HepG2 (cell line): Measurements from ENCODE around the gene ZNF451. TPM values are rescaled to one million over a fixed set of nuclear protein-coding genes. Genes with fewer than 3 reads are reported as not detected.

Experiments
- AHR ChIP-seq: IDR thresholded peaks from 2 replicates; pipeline ENCODE4 v1.6.1; 2018; ENCODE audit warnings: missing genetic modification reagents, missing compliant biosample characterization
- ATF4 ChIP-seq, 2 experiments: fragments of 450-650 bp in 1 of 2; sonication (generic) in 1 of 2; formaldehyde crosslinking; IDR thresholded peaks; 2 replicates each; pipeline versions ENCODE4 v1.5.0 to v1.8.0; 2020 to 2022; ENCODE audit warnings: mild to moderate bottlenecking in 1 of 2, missing genetic modification reagents in 1 of 2
- CREBL2 ChIP-seq: sonication (generic); formaldehyde crosslinking; IDR thresholded peaks from 2 replicates; pipeline ENCODE4 v1.8.1; 2023; ENCODE audit warnings: missing genetic modification reagents, mild to moderate bottlenecking, borderline replicate concordance
- ERF ChIP-seq: IDR thresholded peaks from 2 replicates; pipeline ENCODE4 v1.6.1; 2018; ENCODE audit warnings: missing biosample characterization, missing genetic modification reagents
- FOXK2 ChIP-seq: fragments of 450-650 bp; IDR thresholded peaks from 2 replicates; pipeline ENCODE4 v1.6.1; 2016
- GPN1 ChIP-seq: sonication (generic); formaldehyde crosslinking; IDR thresholded peaks from 2 replicates; pipeline ENCODE4 v1.5.1; 2020; ENCODE audit warnings: missing genetic modification reagents, borderline replicate concordance
- KLF12 ChIP-seq: sonication (generic); formaldehyde crosslinking; IDR thresholded peaks from 2 replicates; pipeline ENCODE4 v1.4.0; 2020; ENCODE audit warnings: missing genetic modification reagents, borderline replicate concordance
- NAIF1 ChIP-seq: sonication (generic); formaldehyde crosslinking; IDR thresholded peaks from 2 replicates; pipeline ENCODE4 v1.5.0; 2020; ENCODE audit warnings: mild to moderate bottlenecking, missing genetic modification reagents, borderline replicate concordance
- RCOR2 ChIP-seq: IDR thresholded peaks from 2 replicates; pipeline ENCODE4 v1.6.1; 2016; ENCODE audit warnings: missing biosample characterization, missing genetic modification reagents
- SATB2 ChIP-seq: sonication (generic); formaldehyde crosslinking; IDR thresholded peaks from 2 replicates; pipeline ENCODE4 v1.5.0; 2020; ENCODE audit warnings: missing genetic modification reagents
- SUZ12 ChIP-seq: fragments of 150-350 bp; IDR thresholded peaks from 2 replicates; pipeline ENCODE4 v1.6.1; 2014; ENCODE audit warnings: low read depth, low read length
- THRA ChIP-seq: sonication (generic); formaldehyde crosslinking; IDR thresholded peaks from 2 replicates; pipeline ENCODE4 v1.4.0; 2020; ENCODE audit warnings: missing genetic modification reagents, borderline replicate concordance
- ZBTB14 ChIP-seq: sonication (generic); formaldehyde crosslinking; IDR thresholded peaks from 2 replicates; pipeline ENCODE4 v1.4.0; 2020; ENCODE audit warnings: missing genetic modification reagents
- ZFP37 ChIP-seq: sonication (generic); formaldehyde crosslinking; IDR thresholded peaks from 2 replicates; pipeline ENCODE4 v1.4.0; 2020; ENCODE audit warnings: missing genetic modification reagents, borderline replicate concordance
- ZNF275 ChIP-seq: sonication (generic); formaldehyde crosslinking; IDR thresholded peaks from 2 replicates; pipeline ENCODE4 v1.8.0; 2022; ENCODE audit warnings: missing genetic modification reagents, mild to moderate bottlenecking, inconsistent platforms, borderline replicate concordance
- ZNF281 ChIP-seq: sonication (generic); formaldehyde crosslinking; IDR thresholded peaks from 2 replicates; pipeline ENCODE4 v1.4.0; 2020; ENCODE audit warnings: missing genetic modification reagents, borderline replicate concordance
- ZNF33A ChIP-seq: sonication (generic); formaldehyde crosslinking; IDR thresholded peaks from 2 replicates; pipeline ENCODE4 v1.5.1; 2020; ENCODE audit warnings: missing genetic modification reagents, mild to moderate bottlenecking, moderate library complexity, borderline replicate concordance
- ZNF441 ChIP-seq: sonication (generic); formaldehyde crosslinking; IDR thresholded peaks from 2 replicates; pipeline ENCODE4 v1.7.0; 2021; ENCODE audit warnings: missing genetic modification reagents, borderline replicate concordance
- ZNF724P ChIP-seq: sonication (generic); formaldehyde crosslinking; IDR thresholded peaks from 2 replicates; pipeline ENCODE4 v1.8.0; 2022; ENCODE audit warnings: missing genetic modification reagents, borderline replicate concordance
- ZSCAN29 ChIP-seq: sonication (generic); formaldehyde crosslinking; conservative IDR thresholded peaks from 2 replicates; pipeline ENCODE4 v1.4.0; 2020; ENCODE audit warnings: mild to moderate bottlenecking, missing genetic modification reagents
- polyA plus RNA-seq, 8 experiments: library from polyadenylated mRNA; depleted of rRNA in 3 of 8; stranded (reverse) in 7 of 8; unstranded in 1 of 8; fragments of >200 nt; fragmentation: Illumina TruSeq in 4 of 8; extraction: Trizol in 4 of 8; gene quantifications; 2 replicates each; pipeline versions ENCODE4 v1.2.1 to v1.2.3, GENCODE V29; 2011 to 2016; ENCODE audit warnings: low read depth in 4 of 8, missing spikeins in 1 of 8, mixed read lengths in 1 of 8; ENCODE audit not compliant: insufficient read depth in 1 of 8
- total RNA-seq, 5 experiments: library from RNA; depleted of rRNA; stranded (reverse); fragments of >200 nt; fragmentation: Illumina TruSeq; extraction: Trizol; gene quantifications; 2 replicates each; pipeline ENCODE4 v1.2.3, GENCODE V29; 2016; ENCODE audit warnings: low read depth in 1 of 5

The ZNF451 gene
- total and polyA plus RNA-seq, 2 of the 13 experiments (the other 11 are each of a cell fraction or from before 2014, with no cell fraction given) = 32.1 to 65.7 TPM

GRCh38 chr6:57172136-57173055 lies 82.4 kb downstream of the ZNF451 start, which contains the start of gene BAG2 (continued):
- TF ChIP-seq CREBL2 (peak; percentile 81), FOXK2 (peak; percentile 87), NAIF1 (CRISPR knock-in tag) (peak; percentile 87), ZNF281 (CRISPR knock-in tag) (peak; percentile 36; the same call in 1 of the 2 replicates), ZNF33A (CRISPR knock-in tag) (no peak), ZBTB14 (CRISPR knock-in tag) (peak; percentile 71), KLF12 (CRISPR knock-in tag) (peak; percentile 96), ZFP37 (CRISPR knock-in tag) (peak; percentile 62), GPN1 (CRISPR knock-in tag) (peak; percentile 65; the same call in 1 of the 2 replicates), ZNF275 (CRISPR knock-in tag) (peak; percentile 92; the same call in 1 of the 2 replicates), RCOR2 (no peak), ZNF441 (CRISPR knock-in tag) (peak; percentile 89), SUZ12 (0 out of 2 replicates have a peak, but pooled peaks have one; percentile 12), ATF4 (CRISPR knock-in tag; IDR thresholded peaks at IDR 0.05) (peak in 1 of 2 experiments; percentile 44; a peak in 1 of 4 replicates), SATB2 (CRISPR knock-in tag) (peak; percentile 87), ZNF724P (CRISPR knock-in tag) (peak; percentile 84; the same call in 1 of the 2 replicates), THRA (CRISPR knock-in tag) (peak; percentile 41), ERF (peak; percentile 56; the same call in 1 of the 2 replicates), AHR (CRISPR knock-in tag) (peak; percentile 87; the same call in 1 of the 2 replicates), ZSCAN29 (CRISPR knock-in tag) (peak; percentile 57; the same call in 1 of the 2 replicates)
